Measurements from ENCODE around the gene AIMP2.
"Not testable (repeated sequence)": the region's sequence is repeated elsewhere in the genome, so short reads cannot be mapped to it uniquely, and the experiment has no call there.

GRCh38 chr7:5973580-5973979 lies 35.5 kb upstream of the AIMP2 start:
- TF ChIP-seq CTCF (IDR thresholded peaks at IDR 0.05; ENCODE audit: low read length); EZH2 (IDR thresholded peaks at IDR 0.05; ENCODE audit: borderline replicate concordance, low read length): not testable (repeated sequence)

All from OCI-LY1 (cell line).